Measurements from ENCODE around the gene CXXC5. TPM values are rescaled to one million over a fixed set of nuclear protein-coding genes. Genes with fewer than 3 reads are reported as not detected.

Gene CXXC5
- total and polyA plus RNA-seq, 9 of the 15 experiments (the other 6 are each of a cell fraction or from before 2014, with no cell fraction given) = 1.9 to 123 (median 45.8) TPM

DNA sequence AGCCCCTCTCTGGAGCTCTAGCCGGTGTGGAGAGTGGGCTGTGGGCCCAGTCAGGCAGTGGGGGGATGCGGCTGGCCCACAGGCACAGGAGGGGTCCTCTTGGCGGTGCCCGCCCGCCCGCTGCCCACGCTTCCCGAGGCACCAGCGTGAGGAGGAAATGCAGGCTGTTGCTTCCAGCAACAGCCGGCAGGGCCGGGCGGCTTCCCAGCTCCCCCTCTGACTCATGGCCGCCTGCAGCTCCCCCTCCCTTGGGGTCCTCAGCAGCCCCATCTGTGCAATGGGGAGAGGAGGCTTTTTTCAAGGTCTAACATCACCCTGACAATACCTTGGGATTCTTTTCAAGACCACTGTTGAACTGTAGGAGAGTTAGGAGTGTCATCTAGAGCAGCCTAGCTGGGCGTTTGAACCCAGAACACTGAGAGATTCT, 10.4 kb downstream of the CXXC5 start:
- Histone ChIP-seq H3K27me3 (ENCODE audit: control insufficient read depth in 2 of 2, insufficient read depth in 2 of 2, low read length in 2 of 2) (no peaks in the 10 kb centered on the region), H3K79me2 (ENCODE audit: control insufficient read depth, insufficient read depth, low read length) (peaks cover 99% of the 10 kb centered on the region), H3K4me3 (no peak overlapping the region), H2AFZ (ENCODE audit: low read depth, low read length) (no peak overlapping the region), H3K9ac (ENCODE audit: insufficient read depth in 1 of 2, low read depth in 2 of 2, low read length in 2 of 2) (peak overlapping the region; percentile 17 to 88; a peak in 2 of 4 replicates), H3K9me1 (ENCODE audit: control insufficient read depth, insufficient read depth, low read length) (peaks cover 28% of the 10 kb centered on the region), H4K20me1 (replicated peaks; ENCODE audit: control insufficient read depth, insufficient read depth, low read length) (peaks cover 63% of the 10 kb centered on the region), H3K36me3 (ENCODE audit: control insufficient read depth, insufficient read depth, low read length) (peaks cover 45% of the 10 kb centered on the region; the same call in 2 of the 3 replicates), H3K4me2 (ENCODE audit: insufficient read depth, low read length) (peak overlapping the region; percentile 38; the same call in 1 of the 2 replicates), H3K4me1 (replicated peaks in 1 of 2; ENCODE audit: control insufficient read depth in 2 of 2, insufficient read depth in 2 of 2, low read length in 2 of 2) (peaks cover 88 to 90% of the 10 kb centered on the region in 2 experiments), H3K27ac (ENCODE audit: extremely low read depth, low read depth, low read length) (peak overlapping the region; percentile 89), H3K9me3 (replicated peaks; ENCODE audit: control insufficient read depth, insufficient read depth, low read depth, low read length) (no peaks in the 10 kb centered on the region)
- WGBS (ENCODE audit: insufficient coverage, low coverage, missing lambda C conversion rate) = 54% methylated on average over 13 of the region's 14 CpGs
- no TSS peak for BruUV-seq (replicated peaks)
- FAIRE-seq (no peak), DNase-seq (ENCODE audit: extremely low read depth in 1 of 4, low spot score in 3 of 4) (no peak), ATAC-seq (no peak)
- CTCF ChIA-PET (ENCODE audit: low intra/inter-chr PET ratio) = no interaction called here
- in situ Hi-C loops (cut with MboI) (no loop called here), intact Hi-C loops (cut with micrococcal nuclease) (no loop called here)
- POLR2A ChIA-PET = interaction anchor here (1.0 to 5.6 kb wide), 4 partner anchors 8 to 32 kb away, joined by 4 to 33 read pairs (median 7); partner anchors contain the start of gene CXXC5
- TF ChIP-seq, protein P1, sequence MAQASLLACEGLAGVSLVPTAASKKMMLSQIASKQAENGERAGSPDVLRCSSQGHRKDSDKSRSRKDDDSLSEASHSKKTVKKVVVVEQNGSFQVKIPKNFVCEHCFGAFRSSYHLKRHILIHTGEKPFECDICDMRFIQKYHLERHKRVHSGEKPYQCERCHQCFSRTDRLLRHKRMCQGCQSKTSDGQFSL (CRISPR knock-in tag; IDR thresholded peaks at IDR 0.05) = peak; percentile 80; the same call in 1 of the 2 replicates
- TF ChIP-seq, protein P1 (tag; IDR thresholded peaks at IDR 0.05) = no peak
- no peak for TF ChIP-seq GTF2E2 (tag; IDR thresholded peaks at IDR 0.05)
- no peak for TF ChIP-seq ZNF75A (CRISPR knock-in tag; IDR thresholded peaks at IDR 0.05)
- no peak for TF ChIP-seq CEBPB (tag; IDR thresholded peaks at IDR 0.05)
- TF ChIP-seq SNIP1 (IDR thresholded peaks at IDR 0.05; ENCODE audit: low read depth) = no peak
- no peak for TF ChIP-seq ZNF212 (CRISPR knock-in tag; IDR thresholded peaks at IDR 0.05)
- TF ChIP-seq SUPT5H (IDR thresholded peaks at IDR 0.05) = no peak
- TF ChIP-seq JUND (IDR thresholded peaks at IDR 0.05; ENCODE audit: borderline replicate concordance, low read depth, low read length) = no peak
- TF ChIP-seq JUND (tag; IDR thresholded peaks at IDR 0.05; ENCODE audit: borderline replicate concordance, low read depth, low read length) = no peak
- no peak for TF ChIP-seq RUNX1 (IDR thresholded peaks at IDR 0.05; ENCODE audit: low read depth)
- no peak for TF ChIP-seq RHOXF2B (CRISPR knock-in tag; conservative IDR thresholded peaks at IDR 0.05)
- no peak for TF ChIP-seq ILF3 (IDR thresholded peaks at IDR 0.05; ENCODE audit: borderline replicate concordance)
- TF ChIP-seq CTBP1 (IDR thresholded peaks at IDR 0.05; ENCODE audit: borderline replicate concordance) = no peak
- TF ChIP-seq, protein P2, sequence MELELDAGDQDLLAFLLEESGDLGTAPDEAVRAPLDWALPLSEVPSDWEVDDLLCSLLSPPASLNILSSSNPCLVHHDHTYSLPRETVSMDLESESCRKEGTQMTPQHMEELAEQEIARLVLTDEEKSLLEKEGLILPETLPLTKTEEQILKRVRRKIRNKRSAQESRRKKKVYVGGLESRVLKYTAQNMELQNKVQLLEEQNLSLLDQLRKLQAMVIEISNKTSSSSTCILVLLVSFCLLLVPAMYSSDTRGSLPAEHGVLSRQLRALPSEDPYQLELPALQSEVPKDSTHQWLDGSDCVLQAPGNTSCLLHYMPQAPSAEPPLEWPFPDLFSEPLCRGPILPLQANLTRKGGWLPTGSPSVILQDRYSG (tag; conservative IDR thresholded peaks at IDR 0.05; ENCODE audit: low read depth) = no peak
- TF ChIP-seq FOSL1 (tag; conservative IDR thresholded peaks at IDR 0.05) = peak; percentile 70
- no peak for TF ChIP-seq POLR2B (IDR thresholded peaks at IDR 0.05; ENCODE audit: low read depth, partially characterized antibody)
- no peak for TF ChIP-seq RFX5 (IDR thresholded peaks at IDR 0.05; ENCODE audit: low read depth, low read length)
- TF ChIP-seq PTTG1 (tag; IDR thresholded peaks at IDR 0.05; ENCODE audit: low read depth) = no peak
- TF ChIP-seq ZNF551 (CRISPR knock-in tag; IDR thresholded peaks at IDR 0.05) = no peak
- TF ChIP-seq NR4A1 (CRISPR knock-in tag; IDR thresholded peaks at IDR 0.05) = no peak
- no peak for TF ChIP-seq NR4A1 (tag; IDR thresholded peaks at IDR 0.05)
- TF ChIP-seq FOS (IDR thresholded peaks at IDR 0.05; ENCODE audit: extremely low read depth, insufficient read length) = no peak
- peak; percentile 48 for TF ChIP-seq RBM22 (IDR thresholded peaks at IDR 0.05; ENCODE audit: low read depth, low read length, poor library complexity, severe bottlenecking)
- 0 out of 4 replicates have a peak, but pooled peaks of 1 of the 2 experiments have one; percentile 16 for TF ChIP-seq MAZ (CRISPR knock-in tag; conservative IDR thresholded peaks at IDR 0.05 in 1 of 2, IDR thresholded peaks at IDR 0.05 in 1 of 2)

All from K562 (cell line).